HEK293 (cell line): ENCODE data around the gene SSBP2.

Experiments used
- CTCF ChIA-PET: fragments of 350-600 bp; formaldehyde crosslinking; extraction: SDS; loops from one replicate; lab custom pipeline; 2021; ENCODE audit warnings: antibody characterized with exemption; lab: Yijun Ruan, JAX
- POLR2A ChIA-PET: fragments of 300-600 bp; formaldehyde crosslinking; extraction: SDS; loops from one replicate; lab custom pipeline; 2020; ENCODE audit warnings: antibody characterized with exemption, inconsistent platforms; lab: Yijun Ruan, JAX
- H3K27ac ChIP-seq: fragments of 200-500 bp; sonication (Bioruptor generic); 2 replicates; pipeline ENCODE4 v1.5.1; 2014; ENCODE audit warnings: low read depth, low read length, control low read depth, inconsistent platforms; ENCODE audit errors: extremely low read depth
- H3K36me3 ChIP-seq, 2 experiments: fragments of 200-500 bp in 1 of 2; sonication (Bioruptor generic) in 1 of 2; 1 replicate in 1 of 2; 2 replicates in 1 of 2; pipeline ENCODE4 v1.5.1; 2014 to 2017; ENCODE audit warnings: inconsistent platforms in 2 of 2, low read length in 2 of 2; ENCODE audit not compliant: control insufficient read depth in 2 of 2, insufficient read depth in 1 of 2
- H3K4me1 ChIP-seq: fragments of 200-500 bp; sonication (Bioruptor generic); 2 replicates; pipeline ENCODE4 v1.5.1; 2014; ENCODE audit warnings: mild to moderate bottlenecking, low read length, inconsistent platforms; ENCODE audit not compliant: control insufficient read depth, insufficient read depth
- H3K4me3 ChIP-seq: 2 replicates; pipeline ENCODE4 v1.5.1; 2011; ENCODE audit warnings: low read depth, mild to moderate bottlenecking, control low read depth, low read length, moderate library complexity
- H3K9me3 ChIP-seq: fragments of 200-500 bp; sonication (Bioruptor generic); 2 replicates; pipeline ENCODE4 v1.5.1; 2014; ENCODE audit warnings: low read depth, low read length, inconsistent platforms; ENCODE audit not compliant: control insufficient read depth, insufficient read depth
- ATF2 ChIP-seq: fragments of 450-650 bp; formaldehyde crosslinking; IDR thresholded peaks from 2 replicates; pipeline ENCODE4 v1.5.1; 2016; ENCODE audit warnings: missing biosample characterization, missing genetic modification characterization, low read depth
- PRDM6 ChIP-seq: fragments of 450-650 bp; formaldehyde crosslinking; IDR thresholded peaks from 2 replicates; pipeline ENCODE4 v1.5.1; 2017; ENCODE audit warnings: missing biosample characterization, missing genetic modification characterization
- SP7 ChIP-seq: fragments of 450-650 bp; formaldehyde crosslinking; IDR thresholded peaks from 2 replicates; pipeline ENCODE4 v1.5.1; 2016; ENCODE audit warnings: missing biosample characterization, missing genetic modification characterization
- TCF7L2 ChIP-seq: IDR thresholded peaks from 2 replicates; pipeline ENCODE4 v1.6.1; 2011; ENCODE audit warnings: low read depth, mild to moderate bottlenecking, inconsistent platforms, low read length, moderate library complexity, borderline replicate concordance
- ZBTB20 ChIP-seq: fragments of 450-650 bp; formaldehyde crosslinking; IDR thresholded peaks from 2 replicates; pipeline ENCODE4 v1.5.1; 2016; ENCODE audit warnings: missing biosample characterization, missing genetic modification characterization
- ZBTB21 ChIP-seq: fragments of 450-650 bp; formaldehyde crosslinking; IDR thresholded peaks from 2 replicates; pipeline ENCODE4 v1.5.1; 2017; ENCODE audit warnings: missing biosample characterization, missing genetic modification characterization
- ZFHX2 ChIP-seq: fragments of 450-650 bp; formaldehyde crosslinking; conservative IDR thresholded peaks from 2 replicates; pipeline ENCODE4 v1.5.1; 2016; ENCODE audit warnings: missing biosample characterization, missing genetic modification characterization
- ZNF169 ChIP-seq: fragments of 450-650 bp; formaldehyde crosslinking; IDR thresholded peaks from 2 replicates; pipeline ENCODE4 v1.5.1; 2016; ENCODE audit warnings: missing biosample characterization, missing genetic modification characterization
- ZNF19 ChIP-seq: fragments of 450-650 bp; formaldehyde crosslinking; IDR thresholded peaks from 2 replicates; pipeline ENCODE4; 2016; ENCODE audit warnings: missing biosample characterization, missing genetic modification characterization, low read depth
- ZNF335 ChIP-seq: fragments of 450-650 bp; formaldehyde crosslinking; conservative IDR thresholded peaks from 2 replicates; pipeline ENCODE4 v1.5.1; 2016; ENCODE audit warnings: missing biosample characterization, missing genetic modification characterization
- ZNF518A ChIP-seq: fragments of 450-650 bp; formaldehyde crosslinking; conservative IDR thresholded peaks from 2 replicates; pipeline ENCODE4 v1.5.1; 2016; ENCODE audit warnings: low read depth, missing biosample characterization, missing genetic modification characterization
- ZNF549 ChIP-seq: fragments of 450-650 bp; IDR thresholded peaks from 2 replicates; pipeline ENCODE4 v1.5.1; 2018; ENCODE audit warnings: missing biosample characterization, missing genetic modification characterization, mild to moderate bottlenecking, inconsistent platforms, moderate library complexity
- ZNF558 ChIP-seq: fragments of 450-650 bp; formaldehyde crosslinking; IDR thresholded peaks from 2 replicates; pipeline ENCODE4 v1.5.1; 2016; ENCODE audit warnings: missing biosample characterization, missing genetic modification characterization
- ZNF629 ChIP-seq: fragments of 450-650 bp; formaldehyde crosslinking; IDR thresholded peaks from 2 replicates; pipeline ENCODE4 v1.5.1; 2017; ENCODE audit warnings: missing biosample characterization, missing genetic modification characterization
- TF ChIP-seq, protein P1 (sequence below): fragments of 450-650 bp; formaldehyde crosslinking; IDR thresholded peaks from 2 replicates; pipeline ENCODE4 v1.5.1; 2016; ENCODE audit warnings: missing biosample characterization, missing genetic modification characterization
- TF ChIP-seq, protein P2 (sequence below): fragments of 450-650 bp; formaldehyde crosslinking; IDR thresholded peaks from 2 replicates; pipeline ENCODE4 v1.5.1; 2016; ENCODE audit warnings: missing biosample characterization, missing genetic modification characterization

SSBP2 gene

DNA sequence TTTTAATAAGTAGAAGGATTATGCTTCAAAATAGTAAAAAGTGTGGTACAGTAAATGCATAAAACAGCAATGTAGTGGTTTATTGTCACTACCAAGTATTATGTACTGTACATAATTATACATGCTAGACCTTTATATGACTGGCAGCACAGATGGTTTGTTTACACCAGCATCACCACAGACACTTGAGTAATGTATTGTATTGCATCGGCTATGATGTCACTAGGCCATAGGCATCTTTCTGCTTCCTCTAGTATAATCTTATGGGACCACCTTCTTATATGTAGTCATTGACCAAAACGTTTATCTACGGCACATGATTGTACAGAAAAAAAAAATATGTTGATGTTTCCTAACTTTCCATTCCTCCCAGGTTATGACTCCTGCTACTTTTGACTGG, 31.9 kb upstream of the SSBP2 start:
- 0 out of 2 replicates have a peak, but pooled peaks have one; percentile 15 for TF ChIP-seq ZNF558
- peak; percentile 28; the same call in 1 of the 2 replicates for TF ChIP-seq ZNF335 (tag by site-specific recombination)
- no peak for TF ChIP-seq ZNF169 (tag by site-specific recombination)
- TF ChIP-seq ATF2 (tag by site-specific recombination), result peak; percentile 71; the same call in 1 of the 2 replicates
- TF ChIP-seq ZNF518A (tag by site-specific recombination), result peak; percentile 42
- peak; percentile 65 for TF ChIP-seq ZNF629
- peak; percentile 80 for TF ChIP-seq ZBTB21
- TF ChIP-seq SP7 (tag by site-specific recombination), result peak; percentile 71
- TF ChIP-seq ZBTB20 (tag by site-specific recombination), result no peak
- TF ChIP-seq, protein P1, sequence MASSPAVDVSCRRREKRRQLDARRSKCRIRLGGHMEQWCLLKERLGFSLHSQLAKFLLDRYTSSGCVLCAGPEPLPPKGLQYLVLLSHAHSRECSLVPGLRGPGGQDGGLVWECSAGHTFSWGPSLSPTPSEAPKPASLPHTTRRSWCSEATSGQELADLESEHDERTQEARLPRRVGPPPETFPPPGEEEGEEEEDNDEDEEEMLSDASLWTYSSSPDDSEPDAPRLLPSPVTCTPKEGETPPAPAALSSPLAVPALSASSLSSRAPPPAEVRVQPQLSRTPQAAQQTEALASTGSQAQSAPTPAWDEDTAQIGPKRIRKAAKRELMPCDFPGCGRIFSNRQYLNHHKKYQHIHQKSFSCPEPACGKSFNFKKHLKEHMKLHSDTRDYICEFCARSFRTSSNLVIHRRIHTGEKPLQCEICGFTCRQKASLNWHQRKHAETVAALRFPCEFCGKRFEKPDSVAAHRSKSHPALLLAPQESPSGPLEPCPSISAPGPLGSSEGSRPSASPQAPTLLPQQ (tag by site-specific recombination), result 0 out of 2 replicates have a peak, but pooled peaks have one; percentile 23
- TF ChIP-seq TCF7L2, result no peak
- H3K36me3 ChIP-seq, result no peaks in the 10 kb centered on the region
- no peaks in the 10 kb centered on the region for H3K4me1 ChIP-seq
- H3K27ac ChIP-seq, result no peak overlapping the region
- H3K9me3 ChIP-seq, result no peaks in the 10 kb centered on the region
- H3K4me3 ChIP-seq, result no peak overlapping the region
- CTCF ChIA-PET, result interaction anchor here (0.9 kb wide), 1 partner anchor 9 kb away, joined by 6 read pairs; no protein-coding TSS in a partner anchor
- POLR2A ChIA-PET, result no interaction called here

DNA sequence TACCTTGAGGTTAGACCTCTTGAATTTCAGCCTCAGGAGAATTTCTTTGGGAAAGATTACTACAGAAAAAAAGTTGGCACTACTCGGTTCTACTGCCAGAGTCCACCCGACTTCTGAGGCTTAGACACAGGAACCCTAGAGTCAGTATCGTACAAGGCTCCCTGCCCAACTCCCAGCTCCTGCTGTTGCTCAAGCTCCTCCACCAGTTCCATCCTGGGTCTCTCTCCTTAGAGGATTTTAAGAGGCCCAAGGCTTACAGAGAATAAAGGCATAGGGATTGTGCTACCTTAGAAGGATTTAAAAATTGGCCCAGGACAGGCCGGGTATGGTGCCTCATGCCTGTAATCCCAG, 29.0 kb upstream of the SSBP2 start:
- Histone ChIP-seq H3K9me3 (no peaks in the 10 kb centered on the region), H3K4me1 (no peaks in the 10 kb centered on the region), H3K36me3 (no peaks in the 10 kb centered on the region), H3K27ac (no peak overlapping the region), H3K4me3 (no peak overlapping the region)
- ChIA-PET CTCF (no interaction called here), POLR2A (interaction anchor here (1.0 kb wide), 1 partner anchor 29 kb away, joined by 3 read pairs; the partner anchor contains the start of gene SSBP2)
- TF ChIP-seq PRDM6 (tag by site-specific recombination) (no peak), ZFHX2 (tag by site-specific recombination) (no peak), ZNF549 (no peak), ZNF19 (tag by site-specific recombination) (no peak)
- TF ChIP-seq, protein P2, sequence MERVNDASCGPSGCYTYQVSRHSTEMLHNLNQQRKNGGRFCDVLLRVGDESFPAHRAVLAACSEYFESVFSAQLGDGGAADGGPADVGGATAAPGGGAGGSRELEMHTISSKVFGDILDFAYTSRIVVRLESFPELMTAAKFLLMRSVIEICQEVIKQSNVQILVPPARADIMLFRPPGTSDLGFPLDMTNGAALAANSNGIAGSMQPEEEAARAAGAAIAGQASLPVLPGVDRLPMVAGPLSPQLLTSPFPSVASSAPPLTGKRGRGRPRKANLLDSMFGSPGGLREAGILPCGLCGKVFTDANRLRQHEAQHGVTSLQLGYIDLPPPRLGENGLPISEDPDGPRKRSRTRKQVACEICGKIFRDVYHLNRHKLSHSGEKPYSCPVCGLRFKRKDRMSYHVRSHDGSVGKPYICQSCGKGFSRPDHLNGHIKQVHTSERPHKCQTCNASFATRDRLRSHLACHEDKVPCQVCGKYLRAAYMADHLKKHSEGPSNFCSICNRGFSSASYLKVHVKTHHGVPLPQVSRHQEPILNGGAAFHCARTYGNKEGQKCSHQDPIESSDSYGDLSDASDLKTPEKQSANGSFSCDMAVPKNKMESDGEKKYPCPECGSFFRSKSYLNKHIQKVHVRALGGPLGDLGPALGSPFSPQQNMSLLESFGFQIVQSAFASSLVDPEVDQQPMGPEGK, result no peak
